ENCODE results near the gene FSD1L. TPM values are rescaled to one million over a fixed set of nuclear protein-coding genes. Genes with fewer than 3 reads are reported as not detected.
A peak's percentile ranks its signal among the peaks of the same experiment; 100 is the strongest.

The FSD1L gene
- total RNA-seq, 2 donors from 2014 or later: 3.2 TPM

DNA sequence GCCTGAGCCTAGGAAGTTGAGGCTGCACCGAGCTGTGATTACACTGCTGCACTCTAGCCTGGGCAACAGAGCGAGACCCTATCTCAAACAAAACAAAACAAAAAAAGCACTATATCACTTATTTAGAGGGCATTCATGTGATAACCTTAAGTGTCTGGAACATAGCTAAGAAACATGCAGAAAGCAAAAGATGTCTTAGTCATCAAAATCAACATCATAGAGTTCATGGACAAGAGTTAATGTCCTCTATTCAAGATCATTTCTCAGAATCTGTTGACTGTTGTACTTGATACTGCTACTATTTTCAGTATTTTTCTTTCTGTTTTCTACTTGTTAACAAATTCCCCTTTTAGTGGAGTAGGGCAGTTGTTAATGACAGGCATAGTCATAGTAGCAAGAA is 25.4 kb downstream of the FSD1L start:
- DNase-seq: no peak
- H3K4me1 Mint-ChIP-seq: no peaks in the 10 kb centered on the region
- no peaks in the 10 kb centered on the region for H3K27me3 Mint-ChIP-seq
- no peak overlapping the region for H3K4me3 Mint-ChIP-seq
- peaks cover 10% of the 10 kb centered on the region for H3K36me3 Mint-ChIP-seq (ENCODE audit: low read depth)
- H3K27ac Mint-ChIP-seq: no peak overlapping the region
- no peak for ATAC-seq
- no peaks in the 10 kb centered on the region for H3K9me3 ChIP-seq (ENCODE audit: control insufficient read depth, low read length, poor library complexity, severe bottlenecking)

DNA sequence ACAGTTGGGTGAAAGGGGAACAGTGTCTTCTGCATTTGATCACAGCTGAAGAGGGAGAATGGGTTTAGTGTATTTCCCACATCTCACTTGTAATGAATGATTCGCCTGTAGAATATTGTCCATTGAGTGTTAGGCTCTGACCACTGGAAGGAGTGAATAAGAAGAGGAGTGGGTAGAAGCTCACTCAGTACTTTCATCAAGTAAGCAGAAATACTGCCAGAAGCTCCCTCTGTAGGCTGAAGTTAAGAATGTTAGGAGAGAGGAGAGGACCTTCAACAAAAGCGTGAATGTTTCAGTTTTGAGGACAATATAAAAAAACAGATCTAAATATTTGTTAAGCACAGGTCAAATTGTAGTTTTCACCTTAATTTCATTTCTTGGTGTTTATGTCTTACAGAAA is 27.5 kb downstream of the FSD1L start:
- Mint-ChIP-seq H3K27ac (no peak overlapping the region), H3K4me1 (no peaks in the 10 kb centered on the region), H3K4me3 (no peak overlapping the region), H3K36me3 (ENCODE audit: low read depth) (peaks cover 4% of the 10 kb centered on the region), H3K27me3 (no peaks in the 10 kb centered on the region)
- no peak for ATAC-seq
- H3K9me3 ChIP-seq (ENCODE audit: control insufficient read depth, low read length, poor library complexity, severe bottlenecking): no peaks in the 10 kb centered on the region
- no peak for DNase-seq

GRCh38 chr9:105479846-105480245 is 32.0 kb downstream of the FSD1L start:
- Mint-ChIP-seq H3K27ac (no peak overlapping the region), H3K4me3 (no peak overlapping the region), H3K36me3 (ENCODE audit: low read depth) (peaks cover 2% of the 10 kb centered on the region), H3K27me3 (no peaks in the 10 kb centered on the region), H3K4me1 (peaks cover 2% of the 10 kb centered on the region)
- no peaks in the 10 kb centered on the region for H3K9me3 ChIP-seq (ENCODE audit: control insufficient read depth, low read length, poor library complexity, severe bottlenecking)
- no peak for DNase-seq
- ATAC-seq: no peak

DNA sequence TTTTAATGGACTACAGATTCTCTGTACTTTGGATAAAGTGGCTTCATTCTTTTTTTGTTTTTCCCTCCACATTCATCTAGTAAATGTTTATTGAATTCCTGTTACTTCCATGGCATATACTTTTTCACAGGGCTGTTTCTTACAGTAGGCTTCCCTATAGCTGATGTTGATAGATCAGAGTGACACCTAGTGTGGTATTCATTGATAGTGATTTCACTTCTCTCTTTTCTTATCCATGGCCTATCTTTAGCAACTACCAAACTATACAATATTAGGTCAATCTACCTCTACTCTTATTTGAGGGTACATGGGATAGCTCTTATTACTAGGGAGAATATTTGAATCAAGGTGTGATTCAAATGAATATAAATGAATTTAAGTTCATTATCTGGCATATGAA is 35.8 kb downstream of the FSD1L start:
- peaks cover 4% of the 10 kb centered on the region for H3K36me3 Mint-ChIP-seq (ENCODE audit: low read depth)
- H3K27ac Mint-ChIP-seq: no peak overlapping the region
- ATAC-seq (no peak), DNase-seq (no peak)
- H3K27me3 Mint-ChIP-seq: no peaks in the 10 kb centered on the region
- H3K9me3 ChIP-seq (ENCODE audit: control insufficient read depth, low read length, poor library complexity, severe bottlenecking): no peaks in the 10 kb centered on the region
- peaks cover 2% of the 10 kb centered on the region for H3K4me1 Mint-ChIP-seq
- H3K4me3 Mint-ChIP-seq: no peak overlapping the region

GRCh38 chr9:105484226-105484625 is 36.4 kb downstream of the FSD1L start:
- H3K27me3 Mint-ChIP-seq: no peaks in the 10 kb centered on the region
- no peak for ATAC-seq
- peaks cover 2% of the 10 kb centered on the region for H3K4me1 Mint-ChIP-seq

GRCh38 chr9:105485131-105485530 is 37.3 kb downstream of the FSD1L start:
- DNase-seq (no peak), ATAC-seq (no peak)
- H3K36me3 Mint-ChIP-seq (ENCODE audit: low read depth): peaks cover 4% of the 10 kb centered on the region
- H3K9me3 ChIP-seq (ENCODE audit: control insufficient read depth, low read length, poor library complexity, severe bottlenecking): no peaks in the 10 kb centered on the region
- H3K4me3 Mint-ChIP-seq: no peak overlapping the region
- H3K27me3 Mint-ChIP-seq: no peaks in the 10 kb centered on the region
- no peak overlapping the region for H3K27ac Mint-ChIP-seq
- H3K4me1 Mint-ChIP-seq: peaks cover 2% of the 10 kb centered on the region

More at GRCh38 chr9:105484226-105484625, 36.4 kb downstream of the FSD1L start:
- Mint-ChIP-seq H3K36me3 (ENCODE audit: low read depth) (peaks cover 4% of the 10 kb centered on the region), H3K4me3 (no peak overlapping the region), H3K27ac (no peak overlapping the region)
- H3K9me3 ChIP-seq (ENCODE audit: control insufficient read depth, low read length, poor library complexity, severe bottlenecking): no peaks in the 10 kb centered on the region
- DNase-seq: no peak

- DNase-seq: no peak
- no peak overlapping the region for H3K27ac Mint-ChIP-seq
- no peaks in the 10 kb centered on the region for H3K27me3 Mint-ChIP-seq
- no peaks in the 10 kb centered on the region for H3K9me3 ChIP-seq (ENCODE audit: control insufficient read depth, low read length, poor library complexity, severe bottlenecking)
- peaks cover 3% of the 10 kb centered on the region for H3K4me1 Mint-ChIP-seq
- no peak for ATAC-seq
- H3K4me3 Mint-ChIP-seq: no peak overlapping the region
- peaks cover 7% of the 10 kb centered on the region for H3K36me3 Mint-ChIP-seq (ENCODE audit: low read depth)
These were observed 49.0 kb downstream of the FSD1L start for GRCh38 chr9:105496826-105497225.

DNA sequence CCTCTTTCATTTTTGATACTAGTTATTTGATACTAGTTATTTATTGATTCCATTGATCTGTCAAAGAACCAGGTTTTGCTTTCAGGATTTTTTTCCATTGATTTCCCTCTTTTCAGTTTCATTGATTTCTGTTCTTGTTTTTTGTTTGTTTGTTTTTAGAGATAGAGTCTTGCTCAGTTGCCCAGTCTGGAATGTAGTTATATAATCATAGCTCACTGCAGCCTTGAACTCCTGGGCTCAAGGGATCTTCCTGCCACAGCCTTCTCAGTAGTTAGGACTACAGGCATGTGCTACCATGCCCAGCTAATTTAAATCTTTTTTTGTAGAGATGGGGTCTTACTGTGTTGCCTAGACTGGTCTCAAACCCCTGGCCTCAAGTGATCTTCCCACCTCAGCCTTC is 49.9 kb downstream of the FSD1L start:
- no peaks in the 10 kb centered on the region for H3K9me3 ChIP-seq (ENCODE audit: control insufficient read depth, low read length, poor library complexity, severe bottlenecking)
- no peak overlapping the region for H3K4me3 Mint-ChIP-seq
- no peaks in the 10 kb centered on the region for H3K27me3 Mint-ChIP-seq
- no peak overlapping the region for H3K27ac Mint-ChIP-seq
- peaks cover 7% of the 10 kb centered on the region for H3K36me3 Mint-ChIP-seq (ENCODE audit: low read depth)
- ATAC-seq (no peak), DNase-seq (no peak)
- peaks cover 3% of the 10 kb centered on the region for H3K4me1 Mint-ChIP-seq

- DNase-seq (no peak), ATAC-seq (peak; percentile 37)
- peaks cover 7% of the 10 kb centered on the region for H3K36me3 Mint-ChIP-seq (ENCODE audit: low read depth)
- no peak overlapping the region for H3K27ac Mint-ChIP-seq
- no peak overlapping the region for H3K4me3 Mint-ChIP-seq
- no peaks in the 10 kb centered on the region for H3K27me3 Mint-ChIP-seq
- no peaks in the 10 kb centered on the region for H3K9me3 ChIP-seq (ENCODE audit: control insufficient read depth, low read length, poor library complexity, severe bottlenecking)
- peaks cover 3% of the 10 kb centered on the region for H3K4me1 Mint-ChIP-seq
These were observed 52.4 kb downstream of the FSD1L start for GRCh38 chr9:105500108-105500766.

- H3K27me3 Mint-ChIP-seq: no peaks in the 10 kb centered on the region
- H3K36me3 Mint-ChIP-seq (ENCODE audit: low read depth): peaks cover 7% of the 10 kb centered on the region
- no peak overlapping the region for H3K27ac Mint-ChIP-seq
- ATAC-seq: no peak
- H3K4me3 Mint-ChIP-seq: no peak overlapping the region
- H3K9me3 ChIP-seq (ENCODE audit: control insufficient read depth, low read length, poor library complexity, severe bottlenecking): no peaks in the 10 kb centered on the region
- DNase-seq: no peak
- H3K4me1 Mint-ChIP-seq: peaks cover 3% of the 10 kb centered on the region
These were observed 53.6 kb downstream of the FSD1L start for GRCh38 chr9:105501414-105501813.

DNA sequence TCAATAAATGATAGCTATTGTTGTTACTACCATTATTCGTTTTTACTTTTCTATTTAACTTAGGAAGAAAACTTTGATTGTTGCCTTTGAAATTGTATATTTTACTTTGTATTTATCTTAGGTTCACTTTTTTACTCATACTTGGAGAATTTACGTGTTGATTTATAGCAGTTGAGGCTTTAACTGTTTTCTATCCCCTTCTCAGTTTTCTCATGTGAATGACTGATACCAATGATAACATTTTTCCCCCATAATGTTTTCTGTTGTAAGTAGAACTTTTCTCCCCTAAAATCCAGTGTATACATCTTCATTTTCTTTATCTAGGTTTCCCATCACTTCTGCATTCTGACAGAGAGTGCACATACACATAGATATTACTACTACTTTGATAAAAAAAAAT is 54.4 kb downstream of the FSD1L start:
- no peaks in the 10 kb centered on the region for H3K27me3 Mint-ChIP-seq
- DNase-seq (no peak), ATAC-seq (no peak)
- no peak overlapping the region for H3K27ac Mint-ChIP-seq
- peaks cover 3% of the 10 kb centered on the region for H3K4me1 Mint-ChIP-seq
- H3K9me3 ChIP-seq (ENCODE audit: control insufficient read depth, low read length, poor library complexity, severe bottlenecking): no peaks in the 10 kb centered on the region
- no peak overlapping the region for H3K4me3 Mint-ChIP-seq
- peaks cover 5% of the 10 kb centered on the region for H3K36me3 Mint-ChIP-seq (ENCODE audit: low read depth)

GRCh38 chr9:105503881-105504280 is 56.0 kb downstream of the FSD1L start:
- no peak overlapping the region for H3K27ac Mint-ChIP-seq
- H3K27me3 Mint-ChIP-seq: no peaks in the 10 kb centered on the region
- DNase-seq (no peak), ATAC-seq (no peak)
- peaks cover 3% of the 10 kb centered on the region for H3K4me1 Mint-ChIP-seq
- H3K4me3 Mint-ChIP-seq: no peak overlapping the region
- no peaks in the 10 kb centered on the region for H3K9me3 ChIP-seq (ENCODE audit: control insufficient read depth, low read length, poor library complexity, severe bottlenecking)
- peaks cover 2% of the 10 kb centered on the region for H3K36me3 Mint-ChIP-seq (ENCODE audit: low read depth)

GRCh38 chr9:105507096-105507790 is 59.4 kb downstream of the FSD1L start:
- Mint-ChIP-seq H3K4me3 (no peak overlapping the region), H3K36me3 (ENCODE audit: low read depth) (no peaks in the 10 kb centered on the region), H3K27ac (no peak overlapping the region), H3K27me3 (no peaks in the 10 kb centered on the region), H3K4me1 (no peaks in the 10 kb centered on the region)
- ATAC-seq (no peak), DNase-seq (no peak)
- no peaks in the 10 kb centered on the region for H3K9me3 ChIP-seq (ENCODE audit: control insufficient read depth, low read length, poor library complexity, severe bottlenecking)

DNA sequence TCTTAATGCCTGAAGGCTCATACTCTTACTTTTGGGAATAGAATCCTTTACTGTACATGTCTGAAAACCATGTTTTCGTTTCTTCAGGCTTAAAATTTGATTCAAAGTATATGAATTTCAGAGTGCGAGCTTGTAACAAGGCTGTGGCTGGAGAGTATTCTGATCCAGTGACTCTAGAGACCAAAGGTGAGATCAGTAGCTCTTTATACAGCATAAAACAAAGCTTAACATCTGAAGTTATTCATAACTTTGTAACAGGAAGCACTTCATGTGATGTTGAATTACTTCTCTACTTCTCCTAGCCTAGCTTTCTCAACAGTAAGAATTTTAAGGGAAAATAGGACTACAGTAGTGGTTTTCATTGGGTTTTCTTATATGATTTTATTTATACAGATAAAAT is 60.7 kb downstream of the FSD1L start:
- no peak for ATAC-seq

More for the DNA sequence above, 60.7 kb downstream of the FSD1L start:
- DNase-seq: no peak
- Mint-ChIP-seq H3K27ac (no peak overlapping the region), H3K4me3 (no peak overlapping the region), H3K36me3 (ENCODE audit: low read depth) (no peaks in the 10 kb centered on the region), H3K4me1 (no peaks in the 10 kb centered on the region), H3K27me3 (no peaks in the 10 kb centered on the region)
- no peaks in the 10 kb centered on the region for H3K9me3 ChIP-seq (ENCODE audit: control insufficient read depth, low read length, poor library complexity, severe bottlenecking)

All from T-helper 17 cell (primary cell).